Activated B cell treated with CpG ODN at 0.5 μM for 24 hours (primary cell): Measurements from ENCODE around the gene SNRNP25. TPM values are rescaled to one million over a fixed set of nuclear protein-coding genes. Genes with fewer than 3 reads are reported as not detected.

Experiments used
- ATAC-seq: fragments of 200-7000 bp; cut with Tn5 transposase; one replicate; pipeline ENCODE4 v1.10.0; 2021; ENCODE audit warnings: low read depth, mild to moderate bottlenecking, moderate library complexity
- CTCF ChIA-PET: fragments of 350-600 bp; sonication (Branson Sonifier 250); formaldehyde crosslinking; loops from one replicate; lab custom pipeline; 2021; ENCODE audit warnings: antibody characterized with exemption; lab: Charles Lee
- POLR2A ChIA-PET: fragments of 350-600 bp; sonication (Branson Sonifier 250); formaldehyde crosslinking; loops from one replicate; lab custom pipeline; 2021; ENCODE audit warnings: antibody characterized with exemption; lab: Charles Lee
- DNase-seq: peaks from one replicate; pipeline ENCODE4 v3.0.0; 2022
- H3K27ac Mint-ChIP-seq: one replicate; pipeline ENCODE4 v1.8.0; 2020; ENCODE audit warnings: mixed read lengths
- H3K27me3 Mint-ChIP-seq: one replicate; pipeline ENCODE4 v1.8.0; 2021; ENCODE audit warnings: mixed read lengths
- H3K36me3 Mint-ChIP-seq: one replicate; pipeline ENCODE4 v1.8.0; 2021; ENCODE audit warnings: low read depth, mixed read lengths
- H3K4me1 Mint-ChIP-seq: one replicate; pipeline ENCODE4 v1.8.0; 2021; ENCODE audit warnings: mixed read lengths
- H3K4me3 Mint-ChIP-seq: one replicate; pipeline ENCODE4 v1.8.0; 2020; ENCODE audit warnings: mild to moderate bottlenecking, mixed read lengths
- H3K9me3 Mint-ChIP-seq: one replicate; pipeline ENCODE4 v1.8.0; 2020; ENCODE audit warnings: mixed read lengths
- intact Hi-C: fragments of 100-400 bp; cut with micrococcal nuclease; formaldehyde crosslinking; loops from one replicate; pipeline ENCODE4 v1.15.1; 2024
- total RNA-seq: library from RNA; stranded (reverse); gene quantifications from 2 replicates; pipeline ENCODE4 v1.2.3, GENCODE V29; 2022
- TF ChIP-seq, protein P1 (sequence below): fragments of 200-600 bp; IDR thresholded peaks from one replicate; pipeline ENCODE4 v1.8.0; 2022; ENCODE audit warnings: antibody characterized with exemption, mild to moderate bottlenecking

Gene SNRNP25
- total RNA-seq, 1 donor from 2014 or later = 34.9 TPM

DNA sequence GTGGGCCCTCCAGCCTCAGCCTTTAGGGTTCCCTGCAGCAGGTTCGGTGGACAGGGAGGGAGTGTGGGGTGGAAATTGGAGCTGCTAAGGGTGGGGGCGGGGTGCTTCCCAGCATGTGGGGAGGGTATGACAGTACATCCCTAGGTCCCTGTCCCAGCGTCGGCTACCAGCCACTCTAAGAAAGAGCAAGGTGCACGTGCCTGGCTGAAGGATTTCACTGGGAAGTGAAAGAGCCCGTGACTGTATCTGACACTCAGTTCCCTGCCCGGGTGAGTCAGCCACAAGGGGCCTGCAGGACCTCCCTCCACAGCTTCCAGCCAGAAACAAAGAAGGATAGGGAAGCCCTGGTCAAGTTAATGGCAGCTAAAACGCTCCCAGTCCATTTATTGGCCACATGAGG lies 4.1 kb downstream of the SNRNP25 start:
- H3K36me3 Mint-ChIP-seq = peaks cover 34% of the 10 kb centered on the region
- DNase-seq = no peak
- no peak overlapping the region for H3K27ac Mint-ChIP-seq

DNA sequence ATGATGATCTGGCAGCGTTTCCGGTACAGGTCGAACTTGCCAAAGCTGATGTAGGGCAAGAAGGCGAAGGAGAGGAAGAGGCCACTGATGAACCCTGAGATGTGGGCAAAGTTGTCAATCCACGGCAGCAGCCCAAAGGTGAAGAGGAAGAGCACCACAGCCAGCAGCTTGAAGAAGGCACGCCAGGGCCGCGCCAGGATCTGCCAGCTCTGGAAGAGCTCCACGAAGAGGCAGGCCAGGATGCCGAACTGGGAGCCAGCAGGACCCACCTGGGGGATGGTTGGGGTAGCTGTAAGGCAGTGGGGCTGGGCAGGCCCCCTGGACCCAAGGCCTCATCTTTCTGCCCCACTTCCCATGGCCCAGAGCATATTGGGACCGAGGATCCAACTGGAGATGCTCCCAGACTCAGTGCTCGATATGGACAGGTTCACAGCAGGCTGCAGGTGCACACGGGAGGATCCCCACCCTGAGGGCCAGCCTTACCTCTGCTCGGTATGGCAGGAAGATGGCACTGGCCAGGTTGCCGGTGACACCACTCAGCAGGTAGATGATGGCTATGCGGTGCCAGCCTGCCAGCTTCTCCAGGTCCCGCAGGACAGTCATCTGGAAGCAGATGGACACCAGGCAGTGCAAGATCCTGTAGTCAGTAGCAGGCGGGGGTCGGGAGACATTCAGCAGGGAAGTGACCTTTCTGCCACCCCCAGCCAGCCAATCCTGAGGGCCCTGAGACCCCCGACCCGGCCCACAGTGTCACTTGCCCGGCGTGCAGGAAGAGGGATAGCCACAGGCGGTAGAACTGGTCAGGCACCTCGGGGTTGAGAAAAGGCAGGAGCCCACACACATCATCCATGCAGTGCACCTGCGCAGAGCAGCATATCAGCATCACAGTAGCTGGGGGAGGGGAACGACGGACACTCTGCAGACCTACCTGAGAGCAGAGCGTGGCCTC lies 5.1 kb downstream of the SNRNP25 start:
- ChIA-PET POLR2A (no interaction called here), CTCF (interaction anchor here (0.8 to 2.1 kb wide), 2 partner anchors 38 to 48 kb away, joined by 4 to 7 read pairs; no protein-coding TSS in a partner anchor)
- H3K27ac Mint-ChIP-seq = no peak overlapping the region
- H3K9me3 Mint-ChIP-seq = no peaks in the 10 kb centered on the region
- TF ChIP-seq, protein P1, sequence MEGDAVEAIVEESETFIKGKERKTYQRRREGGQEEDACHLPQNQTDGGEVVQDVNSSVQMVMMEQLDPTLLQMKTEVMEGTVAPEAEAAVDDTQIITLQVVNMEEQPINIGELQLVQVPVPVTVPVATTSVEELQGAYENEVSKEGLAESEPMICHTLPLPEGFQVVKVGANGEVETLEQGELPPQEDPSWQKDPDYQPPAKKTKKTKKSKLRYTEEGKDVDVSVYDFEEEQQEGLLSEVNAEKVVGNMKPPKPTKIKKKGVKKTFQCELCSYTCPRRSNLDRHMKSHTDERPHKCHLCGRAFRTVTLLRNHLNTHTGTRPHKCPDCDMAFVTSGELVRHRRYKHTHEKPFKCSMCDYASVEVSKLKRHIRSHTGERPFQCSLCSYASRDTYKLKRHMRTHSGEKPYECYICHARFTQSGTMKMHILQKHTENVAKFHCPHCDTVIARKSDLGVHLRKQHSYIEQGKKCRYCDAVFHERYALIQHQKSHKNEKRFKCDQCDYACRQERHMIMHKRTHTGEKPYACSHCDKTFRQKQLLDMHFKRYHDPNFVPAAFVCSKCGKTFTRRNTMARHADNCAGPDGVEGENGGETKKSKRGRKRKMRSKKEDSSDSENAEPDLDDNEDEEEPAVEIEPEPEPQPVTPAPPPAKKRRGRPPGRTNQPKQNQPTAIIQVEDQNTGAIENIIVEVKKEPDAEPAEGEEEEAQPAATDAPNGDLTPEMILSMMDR = no peak
- no peaks in the 10 kb centered on the region for H3K27me3 Mint-ChIP-seq
- peaks cover 26% of the 10 kb centered on the region for H3K36me3 Mint-ChIP-seq
- H3K4me1 Mint-ChIP-seq = peaks cover 5% of the 10 kb centered on the region
- intact Hi-C loops = no loop called here
- DNase-seq (no peak), ATAC-seq (no peak)
- H3K4me3 Mint-ChIP-seq = no peak overlapping the region

More for the DNA sequence above, 4.1 kb downstream of the SNRNP25 start:
- ChIA-PET POLR2A (interaction anchor here (0.6 kb wide), 1 partner anchor 24 kb away, joined by 7 read pairs; no protein-coding TSS in a partner anchor), CTCF (interaction anchor here (1.1 to 2.1 kb wide), 2 partner anchors 7 to 39 kb away, joined by 3 to 7 read pairs; no protein-coding TSS in a partner anchor)
- no peak overlapping the region for H3K4me3 Mint-ChIP-seq
- intact Hi-C loops = no loop called here
- H3K4me1 Mint-ChIP-seq = peaks cover 11% of the 10 kb centered on the region
- H3K27me3 Mint-ChIP-seq = no peaks in the 10 kb centered on the region
- no peak for ATAC-seq
- TF ChIP-seq, protein P1 = no peak
- no peaks in the 10 kb centered on the region for H3K9me3 Mint-ChIP-seq

DNA sequence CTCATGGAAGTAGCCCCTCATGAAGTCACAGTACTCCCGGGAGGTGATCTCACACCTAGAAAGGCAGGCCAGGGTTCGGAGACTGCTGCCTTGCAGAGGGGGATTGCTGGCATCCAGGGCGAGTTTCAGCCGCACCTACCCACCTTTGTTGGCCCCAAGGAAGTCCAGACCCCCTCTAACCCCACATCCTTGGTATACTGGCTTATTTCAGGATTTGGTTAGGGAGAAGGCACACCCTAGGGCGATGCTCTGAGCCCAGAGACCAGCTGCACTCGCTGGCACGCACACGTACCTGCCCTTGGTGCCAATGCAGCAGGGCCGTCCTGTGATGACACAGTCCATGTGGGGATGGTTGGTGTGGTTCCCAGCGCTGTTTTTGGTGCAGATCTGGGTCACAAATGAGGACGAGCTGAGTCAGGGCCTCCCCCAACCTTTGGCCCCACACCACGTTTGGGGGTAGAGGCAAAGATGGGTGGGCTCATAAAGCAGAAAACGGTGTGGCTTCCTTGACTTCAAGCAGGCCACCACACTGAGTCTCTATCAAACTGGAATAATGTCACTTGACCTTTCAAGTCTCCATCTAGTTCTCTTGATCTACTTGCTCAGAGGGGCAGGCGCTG lies 5.9 kb downstream of the SNRNP25 start:
- intact Hi-C loops = no loop called here
- Mint-ChIP-seq H3K27ac (no peak overlapping the region), H3K27me3 (no peaks in the 10 kb centered on the region), H3K4me1 (no peaks in the 10 kb centered on the region), H3K36me3 (peaks cover 26% of the 10 kb centered on the region), H3K9me3 (no peaks in the 10 kb centered on the region), H3K4me3 (no peak overlapping the region)
- no peak for DNase-seq
- ChIA-PET POLR2A (no interaction called here), CTCF (interaction anchor here (2.1 kb wide), 1 partner anchor 37 kb away, joined by 7 read pairs; no protein-coding TSS in a partner anchor)
- TF ChIP-seq, protein P1 = no peak
- no peak for ATAC-seq

DNA sequence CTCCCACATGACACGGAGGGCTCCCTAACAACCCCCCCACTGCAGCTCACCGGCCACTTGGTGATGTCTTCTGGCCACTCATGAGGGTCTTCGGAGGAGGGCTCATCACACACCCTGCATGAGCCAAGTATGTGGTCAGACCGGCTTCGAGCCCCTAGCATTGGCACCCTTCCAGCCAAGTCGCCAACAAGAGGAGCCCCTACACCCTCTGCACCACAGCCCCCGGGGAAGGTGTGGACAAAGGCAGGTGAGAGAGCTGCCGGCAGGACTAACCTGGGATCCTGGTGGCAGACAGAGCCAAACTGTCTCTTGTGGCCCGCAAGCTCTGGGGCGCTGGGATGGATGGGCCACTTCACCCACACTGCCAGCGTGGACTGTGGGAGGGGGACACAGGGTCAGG lies 6.5 kb downstream of the SNRNP25 start:
- Mint-ChIP-seq H3K36me3 (peaks cover 26% of the 10 kb centered on the region), H3K27me3 (no peaks in the 10 kb centered on the region), H3K4me1 (no peaks in the 10 kb centered on the region), H3K9me3 (no peaks in the 10 kb centered on the region), H3K4me3 (no peak overlapping the region), H3K27ac (no peak overlapping the region)
- ChIA-PET POLR2A (no interaction called here), CTCF (interaction anchor here (8.1 kb wide), 1 partner anchor 35 kb away, joined by 218 read pairs; no protein-coding TSS in a partner anchor)
- TF ChIP-seq, protein P1 = no peak
- intact Hi-C loops = no loop called here
- DNase-seq = no peak
- ATAC-seq = no peak
